Measurements from ENCODE around the gene RNASE9. TPM values are rescaled to one million over a fixed set of nuclear protein-coding genes. Genes with fewer than 3 reads are reported as not detected.
A peak's percentile ranks its signal among the peaks of the same experiment; 100 is the strongest.

RNASE9 gene
- not detected for total RNA-seq

GRCh38 chr14:20560961-20561360, at the start of gene RNASE9:
RNASE9 (minus strand) TSS chr14:20561047.
- H3K36me3 ChIP-seq = no peaks in the 10 kb centered on the region
- DNase-seq (ENCODE audit: low spot score) = no peak
- no peaks in the 10 kb centered on the region for H3K9me3 ChIP-seq
- TF ChIP-seq CTCF (IDR thresholded peaks at IDR 0.05) = no peak
- no peak within 1 kb of the TSS for H3K27ac ChIP-seq
- no peak within 1 kb of the TSS for H3K4me3 ChIP-seq
- no peaks in the 10 kb centered on the region for H3K27me3 ChIP-seq
- H3K4me1 ChIP-seq = no peaks in the 10 kb centered on the region

- DNase-seq (ENCODE audit: low spot score) = peak; percentile 81
- Histone ChIP-seq H3K27ac (peak overlapping the region; percentile 79 to 82), H3K27me3 (no peaks in the 10 kb centered on the region), H3K4me3 (peak overlapping the region; percentile 86 to 92), H3K9me3 (no peaks in the 10 kb centered on the region), H3K4me1 (peaks cover 0 to 22% of the 10 kb centered on the region in 2 donors), H3K36me3 (no peaks in the 10 kb centered on the region)
- no peak for TF ChIP-seq CTCF (IDR thresholded peaks at IDR 0.05)
Observed at GRCh38 chr14:20610002-20610765, 49.3 kb upstream of the RNASE9 start.

DNA sequence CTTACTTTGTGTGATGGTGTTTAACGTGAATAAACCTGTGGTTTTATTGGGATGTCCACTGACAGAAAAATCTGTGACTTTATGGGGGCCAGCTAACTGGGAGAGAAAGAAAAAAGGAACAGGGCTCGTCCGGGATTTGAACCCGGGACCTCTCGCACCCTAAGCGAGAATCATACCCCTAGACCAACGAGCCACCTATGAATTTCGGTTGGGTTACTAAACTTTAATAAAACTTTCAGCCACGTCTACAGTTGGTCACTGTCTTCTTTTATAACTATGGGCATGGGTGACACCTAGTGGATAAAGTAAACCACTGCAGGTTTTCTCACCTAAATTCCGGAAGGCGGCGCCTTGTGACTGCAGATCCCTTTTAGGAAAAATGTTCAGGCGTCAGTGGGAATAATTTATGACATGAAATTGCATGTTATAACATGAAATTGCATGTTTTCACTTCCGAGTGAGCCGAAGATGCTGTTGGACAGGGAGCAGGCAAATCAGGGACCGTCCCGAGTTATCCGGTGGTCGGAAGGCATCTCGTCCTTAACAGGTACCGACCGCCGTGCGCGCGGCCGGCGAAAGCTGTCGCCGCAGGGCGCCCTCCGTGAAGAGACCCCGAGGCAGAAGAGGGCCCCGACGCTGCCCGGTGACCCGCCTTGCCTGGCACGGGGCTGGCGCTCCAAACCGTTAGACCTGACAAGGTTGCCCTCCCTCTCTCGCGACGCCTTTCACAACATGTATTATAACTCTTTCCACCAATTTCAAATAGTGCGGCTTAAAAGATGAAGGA, 48.6 kb upstream of the RNASE9 start:
- Histone ChIP-seq H3K27me3 (no peaks in the 10 kb centered on the region), H3K4me1 (peaks cover 0 to 18% of the 10 kb centered on the region in 2 donors), H3K4me3 (peak overlapping the region; percentile 86 to 92), H3K9me3 (no peaks in the 10 kb centered on the region), H3K27ac (peak overlapping the region; percentile 79 to 82), H3K36me3 (no peaks in the 10 kb centered on the region)
- peak; percentile 87 to 95 for TF ChIP-seq CTCF (IDR thresholded peaks at IDR 0.05)
- peak; percentile 91 for DNase-seq (ENCODE audit: low spot score)

DNA sequence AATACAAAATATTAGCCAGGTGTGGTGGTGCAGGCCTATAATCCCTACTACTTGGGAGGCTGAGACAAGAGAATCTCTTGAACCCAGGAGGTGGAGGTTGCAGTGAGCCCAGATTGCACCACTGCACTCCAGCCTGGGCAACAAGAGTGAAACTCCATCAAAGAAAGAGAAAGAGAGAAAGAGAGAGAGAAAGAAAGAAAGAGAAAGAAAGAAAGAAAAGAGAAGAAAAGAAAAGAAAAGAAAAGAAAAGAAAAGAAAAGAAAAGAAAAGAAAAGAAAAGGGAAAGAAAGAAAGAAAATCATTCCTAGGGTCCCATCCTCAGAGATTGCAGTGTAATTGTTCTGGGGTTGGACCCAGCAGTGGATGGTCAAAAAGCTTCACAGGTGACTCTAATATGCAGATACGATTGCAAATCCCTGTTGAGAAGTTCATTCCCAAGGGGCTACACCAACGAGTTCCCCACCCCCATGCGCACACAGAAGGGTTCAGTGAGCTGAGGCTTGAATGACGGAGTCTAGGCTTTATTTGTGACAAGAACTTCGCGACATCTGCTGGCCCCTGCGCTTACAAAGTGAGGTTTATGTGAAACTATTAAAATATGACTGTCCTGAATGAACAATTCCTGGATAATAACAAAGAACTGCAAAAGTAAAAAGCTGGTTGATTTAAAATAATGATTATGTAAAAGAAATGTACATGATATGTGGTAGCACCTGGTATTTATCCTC, 47.7 kb upstream of the RNASE9 start:
- Histone ChIP-seq H3K4me1 (peaks cover 0 to 11% of the 10 kb centered on the region in 2 donors), H3K4me3 (no peak overlapping the region), H3K27me3 (no peaks in the 10 kb centered on the region), H3K9me3 (no peaks in the 10 kb centered on the region), H3K27ac (no peak overlapping the region), H3K36me3 (no peaks in the 10 kb centered on the region)
- TF ChIP-seq CTCF (IDR thresholded peaks at IDR 0.05) = no peak
- no peak for DNase-seq (ENCODE audit: low spot score)

DNA sequence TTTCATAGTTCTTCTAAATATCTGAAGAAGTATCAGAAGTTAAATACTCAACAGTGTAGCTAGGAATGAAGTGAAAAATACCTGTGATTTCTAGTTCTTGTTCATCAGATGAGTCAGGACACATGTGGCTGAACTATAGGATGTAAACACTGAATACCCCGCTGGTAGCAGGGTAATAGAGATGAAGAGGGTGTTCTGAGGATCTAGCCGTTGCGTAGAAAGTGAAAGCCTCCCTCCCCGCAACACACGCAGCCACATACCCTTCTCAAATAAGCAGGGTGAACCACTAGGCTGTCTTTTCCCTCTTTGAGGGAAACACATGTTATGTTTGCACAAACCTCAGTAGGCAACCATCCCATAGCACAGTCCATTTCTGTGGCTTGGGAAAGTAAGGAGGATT, 46.8 kb upstream of the RNASE9 start:
- Histone ChIP-seq H3K27ac (no peak overlapping the region), H3K4me3 (no peak overlapping the region), H3K4me1 (peaks cover 0 to 11% of the 10 kb centered on the region in 2 donors), H3K9me3 (no peaks in the 10 kb centered on the region), H3K27me3 (no peaks in the 10 kb centered on the region), H3K36me3 (no peaks in the 10 kb centered on the region)
- no peak for TF ChIP-seq CTCF (IDR thresholded peaks at IDR 0.05)
- DNase-seq (ENCODE audit: low spot score) = no peak

Measured in right atrium auricular region (tissue), 2 donors.